ENCODE measurements around the gene PEAK1.
A peak's percentile ranks its signal among the peaks of the same experiment; 100 is the strongest.

The PEAK1 gene

DNA sequence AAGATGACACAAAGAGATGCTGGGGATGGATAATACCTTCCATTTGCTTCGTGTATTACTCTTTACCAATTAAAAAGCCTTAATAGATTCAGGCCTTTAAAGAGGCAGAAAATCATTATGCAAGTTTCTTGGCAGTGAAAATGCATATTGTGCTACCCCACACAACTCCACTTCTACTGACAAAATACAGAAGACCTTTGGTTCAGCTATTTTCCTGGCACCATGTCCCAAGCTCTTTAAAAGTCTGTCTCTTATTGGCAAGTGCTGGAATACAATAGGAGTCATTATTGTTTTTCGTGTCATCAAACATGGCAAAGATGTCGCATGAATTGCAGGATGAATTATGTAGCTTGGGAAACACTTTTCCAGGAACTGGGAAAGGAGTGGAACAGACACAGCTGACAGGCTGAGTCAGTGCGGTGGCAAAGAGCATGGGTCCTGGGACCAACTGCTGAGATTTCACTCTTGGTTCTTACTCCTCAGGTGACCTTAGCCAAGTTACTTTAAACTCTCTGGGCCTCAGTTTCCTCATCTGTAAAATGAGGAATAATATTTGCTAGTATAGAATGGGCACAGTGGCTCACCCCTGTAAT, 343.5 kb downstream of the PEAK1 start:
- no peak for DNase-seq

DNA sequence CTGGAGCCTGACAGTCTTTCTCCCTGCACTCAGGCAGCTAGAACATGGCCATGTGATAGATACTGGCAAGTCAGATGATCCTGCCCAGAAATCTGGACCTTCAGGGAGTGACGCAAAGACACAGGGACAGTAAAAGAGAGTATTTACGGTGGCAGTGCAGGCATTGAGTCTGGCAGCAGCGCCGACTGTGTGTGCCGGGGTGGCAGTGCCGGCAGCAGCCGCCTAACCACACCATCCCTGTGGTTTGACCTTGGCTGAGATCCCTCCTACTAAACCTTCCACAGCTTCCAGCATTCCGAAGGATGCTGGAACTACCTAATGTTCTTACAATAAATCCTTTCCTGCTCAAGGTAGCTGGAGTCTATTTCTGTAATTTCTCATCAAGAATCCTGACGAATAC, 344.4 kb downstream of the PEAK1 start:
- DNase-seq = no peak

DNA sequence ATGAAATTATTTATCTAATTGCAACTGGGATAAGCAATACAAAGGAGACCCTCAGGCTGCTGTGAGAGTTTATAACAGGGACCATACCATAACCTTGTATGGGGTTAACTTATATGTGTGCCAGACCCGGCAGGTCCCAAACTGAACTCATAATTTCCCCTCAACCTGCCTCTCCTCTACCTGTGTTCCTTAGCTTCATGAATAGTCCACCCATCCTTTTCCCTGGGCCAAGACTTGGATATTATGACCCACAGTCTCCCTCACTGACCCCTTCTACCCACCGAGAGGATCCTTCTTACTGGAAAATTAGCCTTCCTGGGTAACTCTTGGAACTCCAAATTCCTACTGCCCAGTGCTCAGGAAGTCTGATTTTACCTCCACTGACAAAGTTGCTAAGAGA, 345.6 kb downstream of the PEAK1 start:
- DNase-seq = no peak

DNA sequence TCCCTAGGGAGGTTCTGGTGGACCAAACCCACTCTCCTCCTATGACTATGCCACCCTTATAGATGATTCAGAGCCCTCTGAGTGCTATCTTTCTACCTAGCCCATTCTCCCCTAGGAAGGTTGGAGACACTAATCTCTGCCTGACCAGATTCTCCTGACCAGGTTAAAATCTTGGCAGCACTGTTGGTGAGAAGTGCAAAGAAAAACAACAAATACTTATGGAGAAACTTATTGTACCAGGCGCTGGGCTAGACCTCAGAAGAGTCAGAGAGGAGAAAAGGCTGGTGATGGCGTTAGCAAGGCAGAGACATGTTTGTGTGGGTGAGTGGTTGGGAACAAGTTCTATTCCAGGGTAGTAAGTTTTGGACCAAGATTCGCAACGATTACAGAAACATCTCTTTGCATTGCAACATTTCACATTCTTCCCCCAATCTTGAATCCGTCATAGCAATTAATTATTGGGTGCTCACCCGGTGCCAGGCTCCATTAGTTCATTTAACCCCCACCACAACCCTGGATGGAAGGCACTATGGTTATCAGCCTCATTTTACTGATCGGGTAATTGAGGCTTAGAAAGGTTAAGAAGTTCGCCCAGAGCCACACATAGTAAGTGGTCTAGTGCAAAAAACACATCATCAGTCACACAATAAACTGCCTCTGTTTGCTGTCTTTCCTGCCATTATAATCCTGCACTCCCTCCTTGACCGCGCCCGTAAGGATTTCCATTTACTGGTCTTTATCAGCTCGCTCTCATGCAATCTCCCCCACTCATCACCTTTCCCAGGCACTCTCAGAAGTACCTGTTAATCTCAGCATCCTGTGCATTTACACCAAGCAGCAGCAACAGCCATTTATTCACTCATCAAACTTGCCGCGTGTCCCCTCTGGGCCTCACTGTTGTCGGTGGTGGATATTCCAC, 348.3 kb downstream of the PEAK1 start:
- no peak for DNase-seq

DNA sequence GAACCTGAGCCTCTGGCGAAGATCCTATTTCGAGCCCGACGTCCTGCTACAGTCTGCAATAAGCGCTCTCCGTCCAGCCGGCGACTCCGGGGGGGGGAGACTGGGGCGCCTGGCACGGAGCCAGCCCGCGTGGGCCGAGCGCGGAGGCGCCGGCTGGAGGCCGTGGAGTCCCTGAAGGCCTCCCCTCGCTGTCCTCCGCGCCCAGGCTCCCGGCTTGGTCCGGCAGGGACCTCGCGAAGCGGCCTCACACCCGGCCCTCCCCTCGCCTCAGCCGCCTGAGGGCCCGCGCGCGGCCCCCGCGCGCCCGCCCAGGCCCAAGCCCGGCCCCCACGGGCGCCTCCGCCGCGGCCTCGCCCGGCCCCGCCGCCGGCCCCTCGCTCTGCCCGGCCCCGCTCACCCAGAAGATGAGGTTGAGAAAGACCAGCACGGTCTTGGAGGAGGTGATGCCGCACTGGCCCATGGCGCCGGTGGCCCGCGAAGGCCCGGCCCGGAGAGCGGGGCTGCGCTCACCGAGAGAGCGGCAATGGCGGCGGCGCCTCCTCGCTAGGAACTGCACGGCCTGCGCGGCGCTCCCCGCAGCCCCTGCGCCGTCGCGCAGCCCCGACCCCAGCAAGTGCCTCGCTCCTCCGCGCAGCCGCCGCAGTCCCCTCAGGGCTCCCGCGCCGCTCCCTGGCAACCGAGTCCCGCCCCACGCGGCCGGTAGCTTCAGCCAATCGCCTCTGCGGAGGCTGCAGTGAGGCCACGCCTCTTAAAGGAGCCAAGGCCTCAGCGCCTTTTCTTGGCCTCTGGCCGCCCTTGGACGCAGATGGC, 349.2 kb downstream of the PEAK1 start, which contains the start of gene TSPAN3:
TSS of gene TSPAN3 (minus strand) at position 615 of the 810 bp plus-strand sequence. CDS start at position 460, 155 bp downstream.
- peak; percentile 88 for DNase-seq

DNA sequence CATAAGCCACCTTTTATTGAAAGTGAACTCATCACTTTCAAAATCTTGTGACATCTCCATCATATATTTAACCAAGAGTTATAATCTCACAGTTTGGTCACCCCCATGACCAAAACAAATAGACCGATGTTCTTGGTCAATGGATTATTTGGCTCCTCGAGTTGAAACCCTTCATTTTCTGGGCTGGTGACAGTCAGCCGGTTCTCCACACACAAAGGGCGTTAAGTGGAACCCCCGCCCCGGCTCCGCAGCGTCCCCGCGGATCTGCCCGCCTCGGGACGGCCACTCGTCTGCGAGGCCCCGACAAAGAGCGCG, 349.8 kb downstream of the PEAK1 start:
- no peak for DNase-seq

DNA sequence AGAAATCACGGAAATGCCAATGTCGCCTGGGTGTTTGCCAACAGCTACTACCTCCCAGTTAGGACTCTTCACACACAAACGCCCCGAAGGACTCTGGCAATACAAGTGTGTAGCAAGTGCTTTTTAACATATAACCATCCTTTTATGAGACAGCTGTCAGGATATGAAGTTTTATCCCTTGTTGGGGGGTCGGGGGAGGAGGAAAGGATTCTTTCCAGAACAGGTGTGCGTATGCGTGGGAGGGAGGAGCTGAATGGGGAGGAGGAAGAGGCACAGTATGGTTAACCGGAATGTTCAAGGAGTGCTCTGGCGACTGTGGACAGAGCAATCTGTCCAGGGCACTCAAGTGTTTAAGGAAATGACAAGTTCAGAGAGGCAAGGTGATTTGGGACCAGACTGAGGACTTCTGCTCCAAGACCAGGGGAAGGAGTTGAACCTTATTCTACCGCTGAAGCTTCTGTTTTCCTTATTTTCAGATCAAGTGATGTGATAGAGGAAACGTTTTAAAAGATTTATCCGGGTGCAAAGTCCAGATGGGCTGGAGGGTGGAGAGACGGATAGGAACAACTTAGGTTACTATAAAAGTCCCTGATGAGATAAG, 350.3 kb downstream of the PEAK1 start:
- no peak for DNase-seq

DNA sequence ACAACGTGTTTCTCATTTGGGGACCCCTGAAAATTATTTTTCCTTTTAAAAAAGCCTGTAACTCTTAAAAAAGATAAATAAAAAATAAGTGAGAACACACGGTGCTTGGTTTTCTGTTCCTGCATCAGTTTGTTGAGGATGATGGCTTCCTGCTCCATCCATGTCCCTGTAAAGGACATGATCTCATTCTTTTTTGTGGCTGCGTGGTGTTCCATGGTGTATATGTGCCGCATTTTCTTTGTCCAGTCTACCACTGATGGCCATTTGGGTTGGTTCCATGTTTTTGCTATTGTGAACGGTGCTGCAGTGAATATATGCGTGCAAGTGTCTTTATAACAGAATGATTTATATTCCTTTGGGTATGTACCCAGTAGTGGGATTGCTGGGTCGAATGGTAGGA, 351.3 kb downstream of the PEAK1 start:
- DNase-seq = no peak

DNA sequence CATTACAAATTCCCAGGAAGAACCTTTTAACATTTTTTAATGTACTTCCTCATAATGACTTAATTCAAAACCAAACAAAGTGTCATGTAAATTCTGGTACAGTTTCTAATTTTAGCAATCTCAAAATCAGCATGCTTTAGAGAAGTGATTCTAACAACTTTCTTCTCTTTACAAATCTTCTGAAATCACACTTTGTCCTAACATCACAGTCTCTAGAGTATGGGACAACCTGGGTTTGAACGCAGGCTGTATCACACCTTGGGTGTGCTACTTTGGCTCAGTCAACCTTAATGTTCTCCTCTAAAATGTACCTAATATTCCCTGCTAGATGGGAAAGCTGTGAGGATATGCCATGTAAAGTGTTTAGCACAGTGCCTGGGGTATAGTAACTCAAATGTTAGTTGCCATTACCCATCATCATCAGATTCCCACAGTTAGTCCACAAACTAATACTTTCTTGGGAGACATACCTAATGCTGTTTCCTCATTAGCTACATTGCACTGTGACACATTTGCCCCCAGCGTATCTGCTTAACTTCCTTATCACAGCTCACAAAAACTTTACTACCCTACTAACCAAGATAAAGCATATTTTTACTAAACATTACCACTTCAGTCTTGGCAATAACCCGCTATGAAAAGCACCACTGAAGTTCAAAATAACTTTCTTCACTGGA, 352.1 kb downstream of the PEAK1 start:
- DNase-seq = no peak

DNA sequence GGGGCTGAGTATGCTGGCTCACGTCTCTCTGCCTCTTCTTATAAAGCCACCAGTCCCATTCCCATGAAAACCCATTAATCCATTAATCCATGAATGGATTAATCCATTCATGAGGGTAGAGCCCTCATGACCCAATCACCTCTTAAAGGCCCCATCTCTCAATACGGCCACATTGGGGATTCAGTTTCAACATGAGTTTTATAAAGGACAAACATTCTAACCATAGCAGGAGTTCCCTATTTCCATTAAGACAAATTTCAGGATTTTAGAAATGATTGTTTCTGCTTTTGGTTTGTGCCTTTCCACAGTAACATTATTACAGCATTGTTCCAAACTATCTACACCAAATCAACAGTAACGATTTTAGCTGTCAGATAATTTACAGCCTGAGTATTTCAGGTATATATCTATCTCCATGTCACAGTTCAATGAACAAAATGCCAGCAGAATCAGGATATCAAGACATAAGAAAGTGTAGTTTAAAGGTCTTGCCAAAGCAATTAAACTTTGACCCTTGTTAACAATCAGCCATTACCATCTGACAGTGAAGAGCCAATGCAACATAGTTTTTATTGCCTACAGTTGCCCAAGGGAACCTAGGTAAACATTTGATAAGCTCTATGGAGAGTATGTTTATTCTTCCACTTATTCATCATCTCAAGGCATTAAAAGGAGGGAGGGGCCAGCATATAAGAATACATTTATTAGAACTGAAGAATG, 352.8 kb downstream of the PEAK1 start:
- DNase-seq = no peak

DNA sequence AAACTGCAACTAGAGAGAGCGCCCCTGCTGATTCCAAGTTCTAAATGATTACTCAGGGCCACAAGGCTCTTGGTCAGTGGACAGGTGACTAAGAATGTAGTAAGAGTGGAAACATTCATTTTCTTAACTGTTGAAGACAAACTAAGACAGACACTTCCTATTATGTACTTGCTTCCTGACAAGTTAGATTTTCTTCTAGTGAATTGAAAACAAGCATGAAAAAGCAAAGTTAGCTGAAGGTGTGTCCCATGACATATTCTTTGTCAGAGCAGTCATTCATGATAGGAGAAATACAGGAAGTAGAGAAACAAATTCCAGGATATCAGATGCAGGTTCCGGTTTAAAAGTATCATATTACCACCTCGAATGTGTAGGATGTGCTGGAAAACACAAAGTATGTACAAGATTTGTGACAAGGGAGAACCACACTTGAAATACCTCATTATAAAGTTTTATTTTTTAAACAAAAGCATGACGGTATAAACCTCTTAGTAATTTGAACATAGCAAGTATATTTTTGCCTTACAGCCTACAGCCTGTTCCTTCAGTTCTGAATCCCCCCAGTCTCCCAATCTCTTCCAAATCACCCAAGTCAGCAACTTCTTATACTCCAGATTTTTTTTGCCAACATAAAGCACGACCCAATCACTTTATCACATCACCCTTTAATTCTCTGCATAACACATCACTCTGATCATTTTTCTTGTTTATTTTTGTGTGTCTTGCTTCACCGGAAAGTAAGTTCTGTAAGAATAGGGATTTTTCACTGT, 355.2 kb downstream of the PEAK1 start:
- no peak for DNase-seq

DNA sequence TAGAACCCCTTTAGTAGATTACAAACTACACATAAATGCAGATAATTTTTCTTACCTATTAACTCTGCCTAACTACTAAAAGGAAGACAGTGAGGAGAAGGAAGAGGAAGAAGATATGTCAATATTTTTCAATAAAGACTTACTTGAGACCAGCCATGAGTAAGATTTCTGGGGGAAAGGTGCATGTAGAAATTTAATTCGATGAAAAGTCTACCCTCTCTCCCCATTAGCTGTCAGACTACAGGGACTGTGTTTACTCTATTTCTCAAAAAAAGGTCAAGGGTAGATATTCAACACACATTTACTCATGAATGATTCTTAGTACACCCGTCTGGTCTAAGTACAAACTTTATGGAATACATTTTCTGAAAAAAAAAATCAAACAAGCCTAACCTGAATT, 355.8 kb downstream of the PEAK1 start:
- DNase-seq = no peak

DNA sequence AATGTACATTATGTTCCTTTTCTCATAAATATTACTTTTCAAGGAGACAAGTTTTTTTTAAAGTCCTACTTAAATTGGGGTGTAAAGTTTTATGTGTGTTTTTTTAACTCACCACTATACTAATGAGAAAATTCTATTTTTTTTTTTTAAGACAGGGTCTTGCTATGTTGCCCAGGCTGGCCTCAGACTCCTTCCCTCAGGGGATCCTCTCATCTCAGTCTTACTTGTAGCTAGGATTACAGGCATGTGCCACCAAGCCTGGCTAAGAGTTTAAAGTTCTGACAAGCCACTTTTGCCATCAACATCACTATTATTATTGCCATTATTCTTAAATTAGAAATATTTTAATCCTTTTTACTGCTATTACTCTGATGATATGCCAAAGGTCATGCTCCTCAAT, 356.7 kb downstream of the PEAK1 start:
- no peak for DNase-seq

DNA sequence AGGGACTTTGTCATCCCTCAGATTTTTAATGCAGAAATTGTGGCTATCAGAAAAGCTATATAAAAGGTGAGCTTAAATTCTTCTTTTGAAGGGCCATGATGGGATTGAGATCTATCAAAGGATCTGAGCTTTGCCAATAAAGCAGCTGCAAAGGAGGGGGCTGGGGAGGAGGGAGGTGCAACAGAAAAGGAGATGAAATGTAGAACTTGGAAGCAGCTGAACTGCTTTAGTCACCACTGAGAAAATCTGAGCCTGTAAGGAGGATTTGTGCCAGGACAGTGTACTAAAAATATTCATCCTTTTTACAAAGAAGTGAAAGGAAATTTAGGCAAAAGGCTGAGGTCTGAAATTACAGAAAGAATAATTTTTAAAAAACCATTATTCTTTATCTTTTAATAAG, 359.4 kb downstream of the PEAK1 start:
- DNase-seq = no peak

DNA sequence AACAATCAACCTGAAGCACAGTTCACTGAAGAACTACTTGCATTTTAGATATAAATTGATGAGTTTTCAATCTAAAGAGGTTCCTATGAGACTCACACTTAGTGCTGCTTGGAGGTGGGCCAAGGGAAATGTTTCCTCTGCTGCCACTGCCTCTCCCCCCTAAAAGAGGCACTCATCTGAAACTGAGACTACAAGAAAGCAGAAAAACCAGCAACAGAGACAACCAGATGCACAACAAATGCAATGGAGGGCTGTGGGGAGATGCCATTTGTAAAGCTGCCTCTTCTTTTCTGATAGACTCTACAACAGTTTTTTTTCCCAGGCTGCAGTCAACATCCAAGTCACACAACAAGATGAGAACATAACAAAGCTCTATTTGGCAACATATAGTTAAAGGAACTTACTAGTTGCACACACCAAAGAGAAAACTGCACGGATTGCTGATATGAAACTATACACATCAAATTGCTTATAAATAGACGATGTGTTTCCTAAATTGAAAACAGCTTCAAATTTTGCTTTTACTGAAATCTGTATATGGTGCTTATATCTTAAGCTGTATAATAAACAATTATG, 360.0 kb downstream of the PEAK1 start:
- no peak for DNase-seq

DNA sequence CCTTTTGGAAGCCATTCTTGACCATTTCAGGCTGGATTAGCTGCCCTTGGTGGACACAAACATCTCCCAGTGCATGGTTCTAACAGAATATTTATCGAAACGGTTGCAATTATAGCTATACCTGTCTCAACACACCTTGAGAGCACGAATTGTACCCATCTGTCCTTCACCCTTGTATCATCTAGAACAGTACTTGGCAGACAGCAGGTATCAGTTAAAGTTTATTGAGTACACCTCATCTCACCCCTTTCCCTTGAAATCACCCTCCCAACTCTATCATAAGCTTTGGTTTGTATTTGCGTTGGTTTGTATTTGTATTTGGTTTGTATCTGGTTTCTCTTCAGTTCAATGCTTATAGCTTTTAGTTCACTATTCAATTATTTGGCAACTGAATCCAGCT, 361.4 kb downstream of the PEAK1 start:
- no peak for DNase-seq

DNA sequence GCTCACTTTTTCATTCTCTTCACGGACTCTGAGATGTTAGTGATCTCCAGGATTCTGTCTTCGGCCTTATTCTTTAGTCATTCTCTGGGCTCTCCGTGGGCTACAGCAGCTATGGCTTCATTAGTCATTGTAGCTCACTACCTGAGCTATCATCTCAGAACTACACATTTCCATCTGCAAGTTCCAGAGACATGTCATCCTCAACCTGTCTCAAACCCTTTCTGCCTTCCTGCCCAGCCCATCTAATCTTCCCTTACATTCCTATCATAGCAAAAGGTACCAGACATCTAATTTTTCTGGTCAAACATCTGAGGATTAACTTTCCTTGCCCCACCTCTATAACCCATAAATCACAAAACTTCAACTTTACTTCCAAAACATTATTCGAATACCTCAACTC, 362.2 kb downstream of the PEAK1 start:
- DNase-seq = no peak

DNA sequence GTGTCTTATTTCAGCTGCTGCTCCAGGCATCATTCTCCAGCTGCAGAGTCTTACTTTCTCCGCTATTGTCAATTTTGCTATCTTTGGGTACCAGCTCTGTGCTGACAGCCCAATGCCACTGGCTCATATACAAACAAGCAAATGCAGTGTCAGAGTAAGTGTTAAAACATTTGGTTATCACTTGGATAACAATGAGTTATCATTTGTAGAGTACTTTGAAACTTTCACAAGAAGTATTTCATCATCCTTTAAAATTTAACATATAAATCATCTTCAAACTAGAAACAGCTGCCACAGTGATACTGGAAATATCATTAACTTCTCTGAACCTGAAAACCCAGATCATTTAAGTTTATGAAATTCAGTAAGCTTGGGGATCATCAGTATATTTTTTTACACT, 362.8 kb downstream of the PEAK1 start:
- no peak for DNase-seq

DNA sequence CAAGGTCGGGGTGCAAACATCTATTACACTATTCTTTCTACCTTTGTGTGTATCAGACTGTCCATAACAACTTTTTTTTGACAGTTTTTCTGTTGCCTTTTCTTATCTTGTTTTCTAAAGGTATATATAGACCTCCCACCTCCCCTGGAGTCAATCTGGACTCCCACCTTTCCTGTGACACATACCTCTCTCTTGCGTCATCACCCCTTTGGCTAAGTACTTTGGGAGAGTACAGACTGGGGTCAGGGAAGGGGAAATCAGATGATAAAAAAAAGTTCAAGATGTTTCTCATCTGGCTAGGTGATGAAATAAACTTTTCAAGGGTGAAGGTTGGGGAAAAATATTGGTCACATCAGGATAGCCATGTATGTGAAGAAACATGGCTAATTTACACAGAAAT, 366.2 kb downstream of the PEAK1 start:
- no peak for DNase-seq

DNA sequence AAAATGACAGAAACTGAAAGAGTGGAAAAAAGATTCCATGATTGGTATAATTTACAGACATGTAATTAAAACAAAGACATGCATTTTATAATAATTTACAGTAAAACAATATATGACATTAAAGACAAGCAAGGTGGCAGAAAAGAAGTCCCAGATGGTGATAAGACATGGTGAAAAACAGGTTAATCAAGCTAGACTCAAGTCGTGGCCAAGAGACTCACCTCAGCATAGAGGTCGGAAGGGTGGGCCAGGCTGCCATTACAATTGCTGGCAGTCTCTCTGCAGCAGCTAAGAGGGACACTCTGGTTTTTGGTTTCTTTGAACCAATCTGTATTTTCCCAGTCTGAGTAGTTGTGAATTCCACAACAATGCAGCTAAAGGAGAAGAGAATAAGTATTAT, 367.3 kb downstream of the PEAK1 start:
- DNase-seq = no peak

Data from activated CD4-positive, alpha-beta T cell treated with anti-CD3 and anti-CD28 coated beads for 1 hour (primary cell).